Parathyroid adenoma (tissue), 2 donors: ENCODE measurements around the gene UBE2E1.

Experiments
- H2AFZ ChIP-seq: fragments of 300-600 bp; sonication (generic); one replicate; pipeline ENCODE4 v1.7.0; 2017; ENCODE audit warnings: antibody characterized with exemption, mild to moderate bottlenecking
- H3K27ac ChIP-seq: fragments of 300-600 bp; sonication (generic); one replicate; pipeline ENCODE4 v1.7.0; 2017
- H3K27me3 ChIP-seq: fragments of 300-600 bp; sonication (generic); one replicate; pipeline ENCODE4 v1.7.0; 2017; ENCODE audit warnings: low read length; ENCODE audit not compliant: control insufficient read depth, insufficient read depth
- H3K36me3 ChIP-seq: fragments of 300-600 bp; sonication (generic); one replicate; pipeline ENCODE4 v1.7.0; 2017; ENCODE audit warnings: low read length; ENCODE audit not compliant: control insufficient read depth, insufficient read depth
- H3K4me1 ChIP-seq: fragments of 300-600 bp; sonication (generic); one replicate; pipeline ENCODE4 v1.7.0; 2017; ENCODE audit warnings: control low read depth
- H3K4me2 ChIP-seq: fragments of 300-600 bp; sonication (generic); one replicate; pipeline ENCODE4 v1.7.0; 2017; ENCODE audit warnings: low read length
- H3K4me3 ChIP-seq: fragments of 300-600 bp; sonication (generic); one replicate; pipeline ENCODE4 v1.7.0; 2017; ENCODE audit warnings: low read depth, low read length
- H3K79me2 ChIP-seq: fragments of 300-600 bp; sonication (generic); one replicate; pipeline ENCODE4 v1.7.0; 2017; ENCODE audit warnings: control low read depth
- H3K9ac ChIP-seq: fragments of 300-600 bp; sonication (generic); one replicate; pipeline ENCODE4 v1.7.0; 2017; ENCODE audit warnings: mild to moderate bottlenecking
- H3K9me3 ChIP-seq: fragments of 300-600 bp; sonication (generic); one replicate; pipeline ENCODE4 v1.7.0; 2017; ENCODE audit warnings: low read length; ENCODE audit not compliant: control insufficient read depth
- CTCF ChIP-seq: fragments of 300-600 bp; sonication (generic); IDR thresholded peaks from one replicate; pipeline ENCODE4 v1.7.0; 2017; ENCODE audit warnings: antibody characterized with exemption, mild to moderate bottlenecking
- donor health status: primary hyperparathyroidism.

UBE2E1 gene

GRCh38 chr3:23920151-23920655, 114.4 kb downstream of the UBE2E1 start:
- no peak for TF ChIP-seq CTCF
- H3K4me2 ChIP-seq, result no peak overlapping the region
- H3K27ac ChIP-seq, result no peak overlapping the region
- H3K79me2 ChIP-seq, result peaks cover 16% of the 10 kb centered on the region
- no peaks in the 10 kb centered on the region for H3K27me3 ChIP-seq
- H3K9ac ChIP-seq, result no peak overlapping the region
- no peak overlapping the region for H3K4me3 ChIP-seq
- H3K4me1 ChIP-seq, result peaks cover 7% of the 10 kb centered on the region
- no peak overlapping the region for H2AFZ ChIP-seq
- no peaks in the 10 kb centered on the region for H3K36me3 ChIP-seq
- no peaks in the 10 kb centered on the region for H3K9me3 ChIP-seq

GRCh38 chr3:23921052-23921511, 115.3 kb downstream of the UBE2E1 start:
- no peak overlapping the region for H3K4me3 ChIP-seq
- no peak overlapping the region for H3K4me2 ChIP-seq
- H3K27ac ChIP-seq, result no peak overlapping the region
- H2AFZ ChIP-seq, result no peak overlapping the region
- no peaks in the 10 kb centered on the region for H3K9me3 ChIP-seq
- TF ChIP-seq CTCF, result no peak
- H3K4me1 ChIP-seq, result peaks cover 7% of the 10 kb centered on the region
- H3K9ac ChIP-seq, result no peak overlapping the region
- H3K79me2 ChIP-seq, result peaks cover 16% of the 10 kb centered on the region
- H3K27me3 ChIP-seq, result no peaks in the 10 kb centered on the region
- H3K36me3 ChIP-seq, result no peaks in the 10 kb centered on the region

GRCh38 chr3:23923786-23924185, 118.0 kb downstream of the UBE2E1 start:
- H3K4me1 ChIP-seq, result peaks cover 1% of the 10 kb centered on the region
- no peak for TF ChIP-seq CTCF
- no peak overlapping the region for H3K9ac ChIP-seq
- no peak overlapping the region for H2AFZ ChIP-seq
- no peaks in the 10 kb centered on the region for H3K27me3 ChIP-seq
- H3K79me2 ChIP-seq, result no peaks in the 10 kb centered on the region
- H3K27ac ChIP-seq, result no peak overlapping the region
- H3K9me3 ChIP-seq, result no peaks in the 10 kb centered on the region
- H3K4me3 ChIP-seq, result no peak overlapping the region
- H3K36me3 ChIP-seq, result no peaks in the 10 kb centered on the region
- no peak overlapping the region for H3K4me2 ChIP-seq

GRCh38 chr3:23926246-23926645, 120.5 kb downstream of the UBE2E1 start:
- no peaks in the 10 kb centered on the region for H3K36me3 ChIP-seq
- no peak overlapping the region for H3K4me2 ChIP-seq
- H3K4me1 ChIP-seq, result no peaks in the 10 kb centered on the region
- no peaks in the 10 kb centered on the region for H3K79me2 ChIP-seq
- no peak for TF ChIP-seq CTCF
- H3K9ac ChIP-seq, result no peak overlapping the region
- H3K27me3 ChIP-seq, result no peaks in the 10 kb centered on the region
- H3K9me3 ChIP-seq, result no peaks in the 10 kb centered on the region
- no peak overlapping the region for H3K27ac ChIP-seq
- no peak overlapping the region for H2AFZ ChIP-seq
- no peak overlapping the region for H3K4me3 ChIP-seq

- Histone ChIP-seq H3K4me1 (no peaks in the 10 kb centered on the region), H3K4me2 (no peak overlapping the region), H3K27me3 (no peaks in the 10 kb centered on the region), H3K9me3 (no peaks in the 10 kb centered on the region), H3K9ac (no peak overlapping the region), H3K4me3 (no peak overlapping the region), H3K36me3 (no peaks in the 10 kb centered on the region), H3K79me2 (no peaks in the 10 kb centered on the region), H3K27ac (no peak overlapping the region), H2AFZ (no peak overlapping the region)
- peak; percentile 26 for TF ChIP-seq CTCF
These were observed 121.0 kb downstream of the UBE2E1 start for GRCh38 chr3:23926736-23927135.
